ENCODE data around the gene TMEM229B.

GRCh38 chr14:67472726-67473125 lies 15.8 kb downstream of the TMEM229B start:
- TF ChIP-seq CTCF (IDR thresholded peaks at IDR 0.05; ENCODE audit: insufficient read depth, low read length) (no peak), POLR2AphosphoS5 (IDR thresholded peaks at IDR 0.05; ENCODE audit: low read depth) (no peak), REST (IDR thresholded peaks at IDR 0.05; ENCODE audit: insufficient replicate concordance, low read depth) (no peak), GABPA (IDR thresholded peaks at IDR 0.05; ENCODE audit: low read depth) (no peak), SPI1 (IDR thresholded peaks at IDR 0.05; ENCODE audit: borderline replicate concordance, low read depth) (no peak)
